C4-2B (cell line): ENCODE measurements around the gene COX6B2.

Experiments used
- CTCF ChIP-seq: fragments of 450-650 bp; conservative IDR thresholded peaks from 2 replicates; pipeline ENCODE4 v1.5.1; 2017; ENCODE audit warnings: mild to moderate bottlenecking
- ZFX ChIP-seq: fragments of 450-650 bp; IDR thresholded peaks from 2 replicates; pipeline ENCODE4 v1.6.1; 2017

DNA sequence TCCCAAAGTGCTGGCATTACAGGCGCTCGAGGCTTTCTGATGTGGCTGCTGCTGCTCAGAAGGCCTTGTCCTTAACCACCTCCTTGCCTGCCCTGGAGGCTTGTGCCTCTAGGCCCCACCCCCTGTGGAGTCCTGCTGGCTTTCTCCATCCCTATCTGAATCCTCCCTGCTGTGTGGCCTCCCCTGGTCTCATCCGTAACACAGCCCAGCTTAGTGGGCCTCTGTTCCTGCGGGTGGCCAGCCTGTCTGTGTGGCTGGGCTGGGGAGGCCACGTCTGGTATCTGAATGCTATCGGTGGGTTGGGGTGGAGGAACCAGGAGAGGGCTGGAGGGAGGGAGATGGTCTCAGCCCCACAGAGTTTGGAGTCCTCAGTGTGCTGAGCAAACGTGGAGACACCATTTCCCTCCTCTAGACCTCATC is 36.0 kb upstream of the COX6B2 start:
- TF ChIP-seq CTCF, result no peak
- no peak for TF ChIP-seq ZFX
